ENCODE data around the gene C10orf71.

DNA sequence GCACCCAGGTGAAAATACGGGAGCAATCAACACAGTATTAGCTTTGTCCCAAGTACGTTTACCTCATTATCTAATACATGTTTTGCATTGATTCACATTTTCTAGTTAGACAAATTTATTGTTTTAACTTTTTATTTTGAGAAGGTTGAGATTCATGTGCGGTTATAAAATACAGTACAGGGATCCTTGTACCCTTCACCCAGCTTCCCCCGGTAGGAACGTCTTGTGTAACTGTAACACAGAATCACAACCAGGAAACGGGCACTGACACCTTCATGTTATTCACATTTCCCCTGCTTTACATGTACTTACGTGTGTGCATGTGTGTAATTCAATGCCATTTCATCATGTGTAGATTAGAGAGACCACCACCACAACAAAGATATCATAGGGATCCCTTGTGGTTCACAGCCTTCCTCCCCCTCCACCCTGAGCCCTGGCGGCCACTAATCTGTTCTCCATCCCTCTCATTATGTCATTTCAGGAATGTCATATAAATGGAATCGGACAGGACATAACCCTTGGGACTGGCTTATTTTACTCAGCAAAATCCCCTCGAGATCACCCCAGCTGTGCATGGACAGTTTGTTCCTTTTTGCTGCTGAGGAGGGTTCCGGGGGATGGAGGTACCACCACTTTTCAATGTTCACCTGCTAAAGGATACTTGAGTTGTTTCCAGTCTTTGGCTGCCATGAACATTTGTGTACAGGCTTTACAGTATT, 46.5 kb upstream of the C10orf71 start:
- no peak for TF ChIP-seq POLR2A (IDR thresholded peaks at IDR 0.05; ENCODE audit: low read length)
- TF ChIP-seq GATA1 (IDR thresholded peaks at IDR 0.05; ENCODE audit: low read depth, low read length) = no peak

Measured in erythroblast (primary cell).